Measurements from ENCODE around the gene RPS21.

GRCh38 chr20:62429455-62430310 is 42.8 kb downstream of the RPS21 start:
- TF ChIP-seq CTCF (IDR thresholded peaks at IDR 0.05), result no peak
- TF ChIP-seq POLR2A (IDR thresholded peaks at IDR 0.05), result no peak

Data from vagina (tissue), 2 donors.